AG20443 (cell line): Measurements from ENCODE around the gene STXBP4.
"Not testable (repeated sequence)": the region's sequence is repeated elsewhere in the genome, so short reads cannot be mapped to it uniquely, and the experiment has no call there.

Experiments
- DNase-seq: peaks from one replicate; pipeline ENCODE4 v3.0.0; 2012; ENCODE audit warnings: low spot score, mixed read lengths

Gene STXBP4

GRCh38 chr17:55040611-55041010 lies 72.0 kb downstream of the STXBP4 start:
- no peak for DNase-seq

- DNase-seq: no peak
Measured at GRCh38 chr17:55053855-55054254, 85.3 kb downstream of the STXBP4 start.

- no peak for DNase-seq
Measured at GRCh38 chr17:55054429-55054828, 85.9 kb downstream of the STXBP4 start.

GRCh38 chr17:55056526-55056925 lies 88.0 kb downstream of the STXBP4 start:
- no peak for DNase-seq

GRCh38 chr17:55057184-55057583 lies 88.6 kb downstream of the STXBP4 start:
- no peak for DNase-seq

- DNase-seq: no peak
Measured at GRCh38 chr17:55059724-55060123, 91.2 kb downstream of the STXBP4 start.

GRCh38 chr17:55062921-55063320 lies 94.4 kb downstream of the STXBP4 start:
- DNase-seq: peak; percentile 25

- no peak for DNase-seq
Measured at GRCh38 chr17:55063885-55064874, 95.6 kb downstream of the STXBP4 start.

GRCh38 chr17:55067697-55068439 lies 99.3 kb downstream of the STXBP4 start:
- DNase-seq: peak; percentile 7

- DNase-seq: no peak
Measured at GRCh38 chr17:55068862-55069811, 100.6 kb downstream of the STXBP4 start.

- no peak for DNase-seq
Measured at GRCh38 chr17:55069983-55070529, 101.5 kb downstream of the STXBP4 start.

- DNase-seq: no peak
Measured at GRCh38 chr17:55072898-55073297, 104.3 kb downstream of the STXBP4 start.

GRCh38 chr17:55073467-55073866 lies 104.9 kb downstream of the STXBP4 start:
- DNase-seq: not testable (repeated sequence)

- DNase-seq: no peak
Measured at GRCh38 chr17:55081559-55081958, 113.0 kb downstream of the STXBP4 start.

GRCh38 chr17:55086635-55087058 lies 118.1 kb downstream of the STXBP4 start:
- peak; percentile 12 for DNase-seq

GRCh38 chr17:55089256-55089655 lies 120.7 kb downstream of the STXBP4 start:
- DNase-seq: no peak

- no peak for DNase-seq
Measured at GRCh38 chr17:55090079-55090492, 121.5 kb downstream of the STXBP4 start.

GRCh38 chr17:55093353-55093752 lies 124.8 kb downstream of the STXBP4 start:
- no peak for DNase-seq

GRCh38 chr17:55098765-55099164 lies 130.2 kb downstream of the STXBP4 start:
- DNase-seq: no peak

- DNase-seq: no peak
Measured at GRCh38 chr17:55110521-55110920, 142.0 kb downstream of the STXBP4 start.

- no peak for DNase-seq
Measured at GRCh38 chr17:55114283-55114682, 145.7 kb downstream of the STXBP4 start.
